OCI-LY1 (cell line): ENCODE results near the gene CSNK1D.
"Not testable (repeated sequence)": the region's sequence is repeated elsewhere in the genome, so short reads cannot be mapped to it uniquely, and the experiment has no call there.

Experiments
- H2AFZ ChIP-seq: fragments of 200-600 bp; sonication (generic), shearing (Covaris generic); 2 replicates; pipeline ENCODE4 v1.6.0; 2014; ENCODE audit warnings: antibody characterized with exemption, mild to moderate bottlenecking, low read length
- H3F3A ChIP-seq: fragments of 200-600 bp; sonication (generic), shearing (Covaris generic); 2 replicates; pipeline ENCODE4 v1.6.0; 2014; ENCODE audit warnings: mild to moderate bottlenecking, antibody characterized with exemption, low read length, moderate library complexity; ENCODE audit not compliant: insufficient read depth
- H3K27ac ChIP-seq: fragments of 200-600 bp; sonication (generic); 2 replicates; pipeline ENCODE4 v1.5.1; 2014; ENCODE audit warnings: low read length, mixed run types, mild to moderate bottlenecking, low read depth; ENCODE audit not compliant: poor library complexity, severe bottlenecking
- H3K27me3 ChIP-seq: fragments of 200-600 bp; sonication (generic); 2 replicates; pipeline ENCODE4 v1.6.0; 2014; ENCODE audit warnings: antibody characterized with exemption, mild to moderate bottlenecking, low read length, moderate library complexity; ENCODE audit not compliant: insufficient read depth
- H3K36me3 ChIP-seq: fragments of 200-600 bp; sonication (generic); 2 replicates; pipeline ENCODE4 v1.6.1; 2014; ENCODE audit warnings: mild to moderate bottlenecking, antibody characterized with exemption, low read length, moderate library complexity, mixed read lengths; ENCODE audit not compliant: insufficient read depth
- H3K4me1 ChIP-seq: fragments of 200-600 bp; sonication (generic); 2 replicates; pipeline ENCODE4 v1.5.1; 2014; ENCODE audit warnings: mild to moderate bottlenecking, low read length, moderate library complexity; ENCODE audit not compliant: insufficient read depth, severe bottlenecking
- H3K4me2 ChIP-seq: fragments of 200-600 bp; sonication (generic), shearing (Covaris generic); 2 replicates; pipeline ENCODE4 v1.6.1; 2014; ENCODE audit warnings: low read length
- H3K4me3 ChIP-seq: fragments of 200-600 bp; sonication (generic); 2 replicates; pipeline ENCODE4 v1.5.1; 2014; ENCODE audit warnings: low read length, low read depth, mild to moderate bottlenecking, mixed read lengths; ENCODE audit not compliant: poor library complexity, severe bottlenecking
- H3K79me2 ChIP-seq: fragments of 200-600 bp; shearing (Covaris generic); 2 replicates; pipeline ENCODE4 v1.6.1; 2016; ENCODE audit warnings: mixed run types, low read length, mixed read lengths; ENCODE audit not compliant: insufficient read depth
- H3K9ac ChIP-seq: fragments of 200-600 bp; sonication (generic), shearing (Covaris generic); 2 replicates; pipeline ENCODE4 v1.6.1; 2014; ENCODE audit warnings: mild to moderate bottlenecking, low read length, mixed read lengths
- H3K9me2 ChIP-seq: fragments of 200-600 bp; sonication (generic), shearing (Covaris generic); 2 replicates; pipeline ENCODE4 v1.6.1; 2014; ENCODE audit warnings: low read depth, mild to moderate bottlenecking, low read length, mixed read lengths
- H3K9me3 ChIP-seq: fragments of 200-600 bp; shearing (Covaris generic); 2 replicates; pipeline ENCODE4 v1.6.1; 2014; ENCODE audit warnings: low read length, mixed read lengths
- H4K20me1 ChIP-seq: fragments of 200-600 bp; sonication (generic), shearing (Covaris generic); 2 replicates; pipeline ENCODE4 v1.6.0; 2016; ENCODE audit warnings: mild to moderate bottlenecking, low read length; ENCODE audit not compliant: insufficient read depth
- CTCF ChIP-seq: fragments of 200-600 bp; sonication (generic), shearing (Covaris generic); IDR thresholded peaks from 2 replicates; pipeline ENCODE4 v1.5.1; 2017; ENCODE audit warnings: mild to moderate bottlenecking, antibody characterized with exemption, low read length, moderate library complexity, mixed read lengths
- EZH2 ChIP-seq: fragments of 200-600 bp; sonication (generic), shearing (Covaris generic); IDR thresholded peaks from 2 replicates; pipeline ENCODE4 v1.8.0; 2017; ENCODE audit warnings: borderline replicate concordance, mixed run types, mild to moderate bottlenecking, antibody characterized with exemption, low read length, moderate library complexity, mixed read lengths

Gene CSNK1D

GRCh38 chr17:82266142-82266541 is 7.4 kb downstream of the CSNK1D start:
- Histone ChIP-seq H3K4me3 (no peak overlapping the region), H3K27ac (no peak overlapping the region), H3K4me2 (no peak overlapping the region), H3K79me2 (peaks cover 50% of the 10 kb centered on the region), H3K9ac (no peak overlapping the region), H3K4me1 (peaks cover 10% of the 10 kb centered on the region), H3K9me2 (no peaks in the 10 kb centered on the region), H3K36me3 (peaks cover 99% of the 10 kb centered on the region), H3K9me3 (no peaks in the 10 kb centered on the region), H3F3A (no peaks in the 10 kb centered on the region), H4K20me1 (no peaks in the 10 kb centered on the region), H2AFZ (no peak overlapping the region), H3K27me3 (no peaks in the 10 kb centered on the region)
- TF ChIP-seq CTCF (no peak), EZH2 (no peak)

GRCh38 chr17:82263641-82264040 is 9.9 kb downstream of the CSNK1D start:
- Histone ChIP-seq H3K79me2 (peaks cover 25% of the 10 kb centered on the region), H3K9me3 (no peaks in the 10 kb centered on the region), H3F3A (no peaks in the 10 kb centered on the region), H3K9ac (no peak overlapping the region), H4K20me1 (no peaks in the 10 kb centered on the region), H3K4me1 (no peaks in the 10 kb centered on the region), H3K36me3 (peaks cover 99% of the 10 kb centered on the region), H3K4me2 (no peak overlapping the region), H3K9me2 (no peaks in the 10 kb centered on the region), H2AFZ (no peak overlapping the region), H3K27ac (no peak overlapping the region), H3K4me3 (no peak overlapping the region), H3K27me3 (no peaks in the 10 kb centered on the region)
- TF ChIP-seq EZH2 (no peak), CTCF (no peak)

- Histone ChIP-seq H2AFZ (no peak overlapping the region), H3K27me3 (no peaks in the 10 kb centered on the region), H3K27ac (no peak overlapping the region), H4K20me1 (no peaks in the 10 kb centered on the region), H3K79me2 (peaks cover 16% of the 10 kb centered on the region), H3K9me3 (no peaks in the 10 kb centered on the region), H3K4me3 (no peak overlapping the region), H3K9me2 (no peaks in the 10 kb centered on the region), H3K4me2 (no peak overlapping the region), H3K9ac (no peak overlapping the region), H3K36me3 (peaks cover 97% of the 10 kb centered on the region), H3K4me1 (peaks cover 3% of the 10 kb centered on the region), H3F3A (no peaks in the 10 kb centered on the region)
- TF ChIP-seq EZH2, result no peak
- no peak for TF ChIP-seq CTCF
Observed at GRCh38 chr17:82262344-82262743, 11.2 kb downstream of the CSNK1D start.

GRCh38 chr17:82259972-82260961 is 13.2 kb downstream of the CSNK1D start:
- not testable (repeated sequence) for H3K4me1 ChIP-seq, H3F3A ChIP-seq, H3K9me3 ChIP-seq, H3K27ac ChIP-seq, H4K20me1 ChIP-seq, H3K27me3 ChIP-seq, H3K4me3 ChIP-seq, H2AFZ ChIP-seq, H3K9me2 ChIP-seq, H3K9ac ChIP-seq, H3K79me2 ChIP-seq, H3K4me2 ChIP-seq
- peaks cover 98% of the 10 kb centered on the region for H3K36me3 ChIP-seq
